DMS153 treated with DMSO at 0.1 percent for 48 hours (cell line): ENCODE measurements around the gene CNKSR1.

Experiments used
- DNase-seq: peaks from one replicate; lab custom pipeline; 2025; ENCODE audit not compliant: unreplicated experiment; lab: John Stamatoyannopoulos, UW

The CNKSR1 gene, protein sequence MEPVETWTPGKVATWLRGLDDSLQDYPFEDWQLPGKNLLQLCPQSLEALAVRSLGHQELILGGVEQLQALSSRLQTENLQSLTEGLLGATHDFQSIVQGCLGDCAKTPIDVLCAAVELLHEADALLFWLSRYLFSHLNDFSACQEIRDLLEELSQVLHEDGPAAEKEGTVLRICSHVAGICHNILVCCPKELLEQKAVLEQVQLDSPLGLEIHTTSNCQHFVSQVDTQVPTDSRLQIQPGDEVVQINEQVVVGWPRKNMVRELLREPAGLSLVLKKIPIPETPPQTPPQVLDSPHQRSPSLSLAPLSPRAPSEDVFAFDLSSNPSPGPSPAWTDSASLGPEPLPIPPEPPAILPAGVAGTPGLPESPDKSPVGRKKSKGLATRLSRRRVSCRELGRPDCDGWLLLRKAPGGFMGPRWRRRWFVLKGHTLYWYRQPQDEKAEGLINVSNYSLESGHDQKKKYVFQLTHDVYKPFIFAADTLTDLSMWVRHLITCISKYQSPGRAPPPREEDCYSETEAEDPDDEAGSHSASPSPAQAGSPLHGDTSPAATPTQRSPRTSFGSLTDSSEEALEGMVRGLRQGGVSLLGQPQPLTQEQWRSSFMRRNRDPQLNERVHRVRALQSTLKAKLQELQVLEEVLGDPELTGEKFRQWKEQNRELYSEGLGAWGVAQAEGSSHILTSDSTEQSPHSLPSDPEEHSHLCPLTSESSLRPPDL

DNA sequence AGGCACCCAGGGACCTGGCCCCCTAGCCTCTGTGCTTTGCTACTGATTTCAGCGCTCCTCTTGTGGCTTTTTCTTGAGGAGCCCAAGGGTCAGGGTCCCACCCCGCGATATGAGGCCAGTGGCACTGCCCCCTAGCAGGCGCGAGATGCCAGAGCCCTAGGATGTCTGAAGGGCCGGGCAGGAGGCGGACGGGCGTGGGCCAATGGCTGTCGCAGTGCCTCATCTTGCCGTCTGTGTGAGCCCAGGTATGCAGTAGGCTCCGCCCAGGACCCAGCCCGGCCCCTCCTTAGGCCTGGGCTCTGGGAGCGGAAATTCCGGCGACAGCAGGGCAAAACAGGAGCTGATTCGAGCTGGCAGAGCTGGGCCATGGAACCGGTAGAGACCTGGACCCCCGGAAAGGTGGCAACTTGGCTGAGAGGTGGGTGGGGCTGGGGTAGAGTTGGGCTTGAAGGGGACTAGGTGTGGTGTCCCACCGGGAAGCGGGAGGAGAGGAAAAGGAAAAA lies at the start of gene CNKSR1:
TSS of gene CNKSR1 (plus strand) at position 310 of the 503 bp plus-strand sequence. CDS start at position 367, 57 bp downstream.
- peak; percentile 89 for DNase-seq

- no peak for DNase-seq
Observed at GRCh38 chr1:26129778-26130177, 47.5 kb upstream of the CNKSR1 start.

GRCh38 chr1:26130695-26131094 lies 46.6 kb upstream of the CNKSR1 start:
- DNase-seq, result no peak

- no peak for DNase-seq
Observed at GRCh38 chr1:26132128-26132833, 45.0 kb upstream of the CNKSR1 start.

DNA sequence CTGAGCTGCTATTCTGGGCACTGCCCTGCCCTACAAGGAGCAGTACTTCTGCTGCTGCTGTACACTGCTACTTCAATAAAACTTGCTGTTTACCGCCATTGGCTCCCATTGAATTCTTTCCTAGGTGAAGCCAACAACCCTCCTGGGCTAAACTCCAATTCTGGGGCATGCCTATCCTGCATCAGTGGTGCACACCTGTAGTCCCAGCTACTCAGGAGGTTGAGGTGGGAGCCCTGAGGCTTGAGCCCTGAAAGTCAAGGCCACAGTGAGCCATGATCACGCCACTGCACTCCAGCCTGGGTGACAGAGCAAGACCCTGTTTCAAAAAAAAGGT lies 44.5 kb upstream of the CNKSR1 start:
- DNase-seq, result no peak

- DNase-seq, result no peak
Observed at GRCh38 chr1:26134466-26134865, 42.8 kb upstream of the CNKSR1 start.

DNA sequence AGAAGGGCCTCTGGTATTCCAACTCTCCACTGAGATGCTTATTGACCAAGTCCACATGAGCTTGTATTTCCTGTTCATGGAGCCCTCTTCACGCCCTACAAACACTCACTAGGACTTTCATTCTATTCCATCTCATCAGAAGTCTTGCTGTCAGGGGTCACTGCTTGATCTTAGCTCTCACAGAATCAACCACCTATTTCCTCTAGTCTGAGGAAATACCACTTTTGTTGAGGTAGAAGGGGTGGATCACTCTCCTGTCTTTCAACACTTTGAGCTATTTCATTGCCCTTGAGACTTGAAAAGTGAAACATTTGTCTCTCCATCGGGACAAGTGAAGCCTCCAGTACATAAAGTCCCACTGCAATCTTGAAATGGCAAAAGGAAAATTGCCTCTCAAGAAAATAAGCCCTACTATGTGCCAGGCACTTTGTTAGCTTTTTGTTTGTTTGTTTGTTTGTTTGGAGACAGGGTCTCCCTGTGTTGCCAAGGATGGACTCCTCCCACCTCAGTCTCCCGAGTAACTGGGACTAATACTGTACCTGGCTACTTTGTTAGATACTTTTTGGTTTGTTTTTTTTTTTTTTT lies 38.2 kb upstream of the CNKSR1 start:
- no peak for DNase-seq

GRCh38 chr1:26142159-26142558 lies 35.1 kb upstream of the CNKSR1 start:
- no peak for DNase-seq

DNA sequence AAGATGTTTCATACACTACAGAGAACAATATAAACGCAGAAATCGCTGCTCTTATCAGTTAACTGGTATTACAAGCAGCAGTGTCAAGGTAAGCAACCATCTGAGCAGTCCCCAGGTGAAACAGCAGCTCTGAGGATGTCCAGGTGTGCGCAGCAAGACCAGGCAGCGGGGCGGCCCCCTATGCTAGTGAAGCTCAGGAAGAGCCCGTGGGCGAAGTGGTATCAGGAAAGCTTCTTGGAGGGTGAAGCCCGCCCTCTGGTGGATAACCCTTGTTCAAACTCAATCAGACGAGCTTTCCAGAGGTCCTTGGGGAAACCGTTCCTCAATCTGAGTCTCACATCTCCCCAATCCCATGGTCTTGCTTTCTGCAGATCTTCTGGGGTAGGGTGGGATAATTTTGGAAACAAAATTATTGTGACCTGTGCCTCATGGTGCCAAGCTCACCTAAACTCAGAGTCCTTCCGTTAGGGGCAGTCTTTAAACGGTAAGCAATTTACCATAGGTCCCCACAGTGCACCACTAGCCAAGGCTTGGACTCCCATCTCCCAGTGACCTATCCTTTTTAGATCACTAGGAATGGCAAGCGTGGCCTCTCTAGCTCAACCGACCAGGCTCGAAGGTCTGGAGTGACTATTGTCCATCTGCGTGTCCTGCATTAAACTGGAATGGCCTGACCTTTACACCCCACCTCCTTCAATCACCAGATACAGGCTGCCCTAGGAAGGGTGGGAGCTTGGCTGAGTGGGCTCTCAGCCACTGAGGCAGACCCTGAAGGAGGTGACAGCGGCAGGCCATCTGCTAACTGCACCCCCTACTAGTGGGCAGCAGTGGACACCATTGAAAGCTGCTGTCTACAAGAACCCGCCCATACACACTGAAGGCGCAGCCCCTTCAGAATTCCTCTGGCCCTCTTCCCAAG lies 32.0 kb upstream of the CNKSR1 start:
- DNase-seq, result peak; percentile 94

- DNase-seq, result no peak
Observed at GRCh38 chr1:26145960-26146294, 31.4 kb upstream of the CNKSR1 start.

DNA sequence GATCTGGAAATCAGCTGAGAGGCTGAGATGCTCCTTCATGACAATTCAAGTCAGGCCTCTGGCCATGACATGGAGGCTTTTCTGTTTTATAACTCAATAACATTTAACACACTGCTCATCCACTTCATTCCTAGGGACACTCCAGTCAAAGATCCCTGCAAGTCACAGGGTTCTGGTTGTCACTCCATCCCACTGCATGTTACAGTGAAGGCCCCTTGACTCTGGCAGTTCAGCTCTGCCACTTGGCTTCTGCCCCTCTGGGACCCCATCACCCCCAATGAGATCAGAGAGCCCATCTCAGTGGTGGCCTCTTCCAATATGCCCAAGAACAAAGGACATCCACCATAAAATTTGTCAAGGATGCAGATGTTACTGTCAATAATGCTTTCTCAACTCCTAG lies 28.4 kb upstream of the CNKSR1 start:
- no peak for DNase-seq

GRCh38 chr1:26153966-26154532 lies 23.2 kb upstream of the CNKSR1 start:
- no peak for DNase-seq

GRCh38 chr1:26154750-26155149 lies 22.5 kb upstream of the CNKSR1 start:
- no peak for DNase-seq

DNA sequence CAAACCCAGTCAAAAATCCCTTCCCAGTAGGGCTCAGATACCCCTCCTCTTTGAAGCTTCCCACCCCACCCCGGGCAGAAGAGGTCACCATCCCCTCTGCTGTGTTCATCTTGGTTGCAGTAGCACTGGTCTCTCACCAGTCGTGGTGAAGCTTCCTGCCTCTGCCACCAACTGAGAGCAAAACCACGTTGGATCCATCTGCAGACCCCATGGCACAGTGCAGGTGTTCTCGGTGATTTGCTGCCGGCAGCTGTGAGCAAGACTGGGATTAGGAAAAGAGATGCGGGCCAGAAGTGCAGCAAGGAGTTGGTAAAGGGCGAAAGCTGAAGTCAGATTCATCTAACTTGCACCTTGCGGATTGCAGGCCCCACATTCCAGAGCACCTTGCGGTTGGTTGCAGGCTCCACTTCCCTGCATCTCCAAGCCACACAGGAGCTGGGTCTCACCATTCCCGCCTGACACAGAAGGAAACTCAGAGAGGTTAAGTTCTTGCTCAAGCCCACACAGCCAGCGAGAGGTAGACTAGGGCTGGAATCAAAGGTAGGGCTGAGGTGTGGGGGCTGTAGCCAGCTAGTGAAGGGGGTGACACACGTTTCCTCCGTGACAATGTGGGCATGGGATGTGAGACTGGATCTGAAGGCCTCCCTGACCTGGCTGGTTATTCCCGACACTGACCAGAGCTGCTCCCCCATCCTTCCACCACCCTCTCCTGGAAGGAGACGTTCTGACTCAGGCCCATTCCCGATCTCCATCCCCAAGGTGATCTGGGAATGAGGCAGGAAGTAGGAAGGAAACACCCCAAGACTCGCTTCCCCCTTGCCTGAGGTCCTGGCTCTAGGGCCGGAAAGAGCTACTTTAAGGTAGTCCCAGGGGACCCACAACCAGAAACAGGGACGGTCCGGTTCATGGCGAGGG lies 21.7 kb upstream of the CNKSR1 start:
- no peak for DNase-seq

GRCh38 chr1:26156285-26157038 lies 20.8 kb upstream of the CNKSR1 start:
- no peak for DNase-seq

DNA sequence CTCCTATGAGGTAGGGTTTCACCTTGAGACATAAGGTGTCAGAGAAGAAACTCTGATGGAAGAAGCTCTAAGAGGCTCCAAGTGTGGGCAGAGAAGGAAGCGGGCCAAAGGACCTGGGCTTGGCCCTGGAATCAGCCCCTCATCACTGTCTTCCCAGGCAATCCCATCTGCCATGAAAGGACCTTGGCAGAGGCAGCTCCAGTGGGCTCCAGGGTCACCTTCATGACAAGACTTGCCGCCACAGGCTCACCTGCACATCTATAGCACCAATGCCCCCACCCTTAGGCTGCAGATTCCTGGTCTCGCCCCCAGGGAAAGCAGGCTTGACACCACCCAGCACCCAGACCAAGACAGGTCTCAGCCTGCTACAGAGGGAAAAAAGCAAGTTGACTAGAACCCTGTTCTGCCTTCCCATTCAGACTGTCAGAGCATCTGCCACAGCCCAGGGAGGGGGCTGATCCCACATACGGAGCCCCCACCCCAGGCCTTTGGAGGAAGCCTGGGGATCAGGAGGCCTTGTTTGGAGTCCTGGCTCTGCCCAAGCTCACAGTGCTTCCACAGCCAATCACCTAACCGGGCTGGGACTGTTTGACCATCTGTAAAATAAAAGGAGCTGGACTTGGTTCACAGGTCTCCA lies 18.9 kb upstream of the CNKSR1 start:
- no peak for DNase-seq

- no peak for DNase-seq
Observed at GRCh38 chr1:26158908-26159742, 18.2 kb upstream of the CNKSR1 start, which contains the start of gene FAM110D. FAM110D (plus strand) TSS chr1:26159079; CDS start chr1:26161292, 2,213 bp downstream.
